ENCODE data around the gene SUGP1. TPM values are rescaled to one million over a fixed set of nuclear protein-coding genes. Genes with fewer than 3 reads are reported as not detected.

Gene SUGP1
- total and polyA plus RNA-seq, 10 donors, result 29.3 to 63.1 (median 52.5) TPM

DNA sequence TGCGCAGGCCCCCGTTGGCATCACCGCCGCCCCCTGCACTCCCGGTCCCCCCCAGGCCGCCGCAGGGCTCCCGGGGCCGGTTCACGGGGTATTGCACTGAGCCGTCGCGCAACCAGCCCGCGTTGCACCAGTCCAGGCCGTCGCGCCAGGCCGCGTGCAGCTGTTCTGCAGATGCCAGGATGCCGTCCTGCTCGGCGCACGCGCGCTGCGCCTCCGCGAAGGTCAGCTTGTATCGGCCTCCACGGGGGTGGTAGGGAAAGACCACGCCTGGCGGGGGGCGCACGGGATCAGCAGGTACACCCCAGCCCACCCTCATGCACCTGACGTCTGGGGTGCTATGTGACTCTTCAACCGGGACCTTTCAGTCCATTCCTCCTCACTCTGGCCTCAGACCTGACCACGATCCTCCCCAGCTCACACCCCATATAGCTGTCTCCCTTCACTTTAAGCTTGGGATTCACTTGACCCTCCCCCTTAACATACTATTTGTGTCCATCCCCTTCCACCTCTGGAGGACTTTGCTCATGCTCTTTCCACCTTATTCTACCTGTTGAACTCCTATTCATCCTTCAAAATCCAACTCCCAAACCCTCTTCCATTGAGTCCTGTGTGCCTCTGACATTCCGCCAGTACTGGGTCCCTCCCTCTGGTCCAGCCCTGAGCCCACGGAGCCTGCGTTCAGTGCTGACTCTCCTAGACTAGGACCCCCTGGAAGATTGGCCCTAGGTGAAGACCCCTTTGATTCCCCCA is 61.5 kb downstream of the SUGP1 start:
- H3K9me3 ChIP-seq, result peaks cover 0 to 8% (median 0%) of the 10 kb centered on the region in 8 donors
- DNase-seq, result no peak
- WGBS, 5 donors, result 86 to 95% (median 91%) methylated on average over 25 to 41 of the region's 41 CpGs
- peaks cover 0 to 15% (median 11%) of the 10 kb centered on the region in 6 donors for H3K4me1 ChIP-seq
- TF ChIP-seq, protein P1, sequence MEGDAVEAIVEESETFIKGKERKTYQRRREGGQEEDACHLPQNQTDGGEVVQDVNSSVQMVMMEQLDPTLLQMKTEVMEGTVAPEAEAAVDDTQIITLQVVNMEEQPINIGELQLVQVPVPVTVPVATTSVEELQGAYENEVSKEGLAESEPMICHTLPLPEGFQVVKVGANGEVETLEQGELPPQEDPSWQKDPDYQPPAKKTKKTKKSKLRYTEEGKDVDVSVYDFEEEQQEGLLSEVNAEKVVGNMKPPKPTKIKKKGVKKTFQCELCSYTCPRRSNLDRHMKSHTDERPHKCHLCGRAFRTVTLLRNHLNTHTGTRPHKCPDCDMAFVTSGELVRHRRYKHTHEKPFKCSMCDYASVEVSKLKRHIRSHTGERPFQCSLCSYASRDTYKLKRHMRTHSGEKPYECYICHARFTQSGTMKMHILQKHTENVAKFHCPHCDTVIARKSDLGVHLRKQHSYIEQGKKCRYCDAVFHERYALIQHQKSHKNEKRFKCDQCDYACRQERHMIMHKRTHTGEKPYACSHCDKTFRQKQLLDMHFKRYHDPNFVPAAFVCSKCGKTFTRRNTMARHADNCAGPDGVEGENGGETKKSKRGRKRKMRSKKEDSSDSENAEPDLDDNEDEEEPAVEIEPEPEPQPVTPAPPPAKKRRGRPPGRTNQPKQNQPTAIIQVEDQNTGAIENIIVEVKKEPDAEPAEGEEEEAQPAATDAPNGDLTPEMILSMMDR (IDR thresholded peaks at IDR 0.05 in 8 of 11, conservative IDR thresholded peaks at IDR 0.05 in 3 of 11), result no peak
- TF ChIP-seq POLR2AphosphoS5 (IDR thresholded peaks at IDR 0.05) (no peak), POLR2A (IDR thresholded peaks at IDR 0.05) (no peak)
- no peaks in the 10 kb centered on the region for H3K36me3 ChIP-seq
- intact Hi-C loops (cut with DNase I; ENCODE audit: low total_unique reads), result no loop called here
- peaks cover 0 to 93% (median 45%) of the 10 kb centered on the region in 7 donors for H3K27me3 ChIP-seq (replicated peaks in 1 of 7)
- no peak overlapping the region for H3K4me3 ChIP-seq
- no peak overlapping the region for H3K27ac ChIP-seq

DNA sequence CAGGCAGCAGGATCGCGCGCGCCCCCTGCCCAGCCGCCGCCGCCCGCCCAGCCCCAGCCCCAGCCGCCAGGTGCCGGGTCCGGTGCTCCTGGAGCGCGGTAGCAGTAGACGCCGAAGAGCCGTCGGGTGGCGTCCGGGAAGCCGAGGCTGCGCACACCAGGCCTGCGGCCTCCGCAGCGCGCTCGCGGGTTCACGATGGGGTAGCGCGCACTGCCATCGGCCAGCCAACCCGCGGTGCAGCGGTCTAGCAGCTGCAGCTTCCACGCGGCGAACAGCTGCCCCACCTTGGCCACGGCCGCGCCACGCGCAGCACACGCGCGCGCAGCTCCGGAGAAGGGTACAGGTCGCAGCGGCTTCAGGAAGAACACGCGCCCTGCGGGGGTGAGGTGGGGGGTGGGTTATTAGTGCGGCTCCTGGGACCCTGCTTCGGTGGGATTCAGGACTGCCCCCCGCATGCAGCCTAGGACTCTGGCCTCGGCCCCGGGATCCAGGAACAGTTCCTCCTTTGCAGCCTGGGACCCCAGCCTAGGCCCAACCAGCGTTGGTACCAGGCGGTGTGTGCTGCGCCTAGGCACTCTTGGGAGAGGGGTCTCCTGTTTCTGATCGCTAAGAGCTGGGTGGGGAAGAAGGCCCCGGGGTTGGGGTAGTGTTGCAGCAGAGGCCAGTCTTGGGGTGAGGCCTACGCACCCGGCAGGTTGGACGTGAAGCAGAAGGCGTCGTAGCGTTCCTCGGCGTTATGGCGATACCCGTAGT is 62.3 kb downstream of the SUGP1 start:
- intact Hi-C loops (cut with DNase I; ENCODE audit: low total_unique reads), result no loop called here
- Histone ChIP-seq H3K4me3 (no peak overlapping the region), H3K36me3 (no peaks in the 10 kb centered on the region), H3K4me1 (peaks cover 0 to 15% (median 11%) of the 10 kb centered on the region in 6 donors), H3K27ac (no peak overlapping the region), H3K9me3 (peaks cover 0 to 8% (median 0%) of the 10 kb centered on the region in 8 donors), H3K27me3 (replicated peaks in 1 of 7) (peaks cover 0 to 93% (median 41%) of the 10 kb centered on the region in 7 donors)
- no peak for DNase-seq
- WGBS, 5 donors, result 75 to 91% (median 78%) methylated on average over 49 to 72 of the region's 72 CpGs
- TF ChIP-seq, protein P1 (IDR thresholded peaks at IDR 0.05 in 8 of 11, conservative IDR thresholded peaks at IDR 0.05 in 3 of 11), result no peak
- no peak for TF ChIP-seq POLR2A (IDR thresholded peaks at IDR 0.05)
- TF ChIP-seq POLR2AphosphoS5 (IDR thresholded peaks at IDR 0.05), result no peak

DNA sequence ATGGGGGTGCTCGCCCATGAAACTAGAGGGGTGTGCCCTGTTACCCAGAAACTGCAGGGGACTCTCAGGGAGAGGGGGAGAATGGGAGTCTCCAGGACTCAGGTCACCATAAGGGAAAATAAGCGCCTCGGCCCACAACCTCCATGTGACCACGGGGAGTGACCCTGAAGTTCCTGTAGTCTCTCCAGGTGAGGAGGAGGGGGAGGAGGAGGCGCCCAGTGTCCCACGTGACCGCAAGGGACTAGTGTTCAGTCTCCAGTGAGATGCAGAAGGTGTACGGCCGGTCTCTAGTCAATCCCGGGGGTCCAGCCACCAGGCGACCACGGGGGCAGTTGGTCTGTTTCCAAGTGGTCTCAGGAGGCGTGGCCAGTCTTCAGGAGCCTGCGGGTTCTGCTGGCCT is 63.2 kb downstream of the SUGP1 start:
- intact Hi-C loops (cut with DNase I; ENCODE audit: low total_unique reads), result no loop called here
- H3K27me3 ChIP-seq (replicated peaks in 1 of 7), result peaks cover 0 to 93% (median 34%) of the 10 kb centered on the region in 7 donors
- H3K9me3 ChIP-seq, result peaks cover 0 to 8% (median 0%) of the 10 kb centered on the region in 8 donors
- H3K36me3 ChIP-seq, result no peaks in the 10 kb centered on the region
- TF ChIP-seq POLR2AphosphoS5 (IDR thresholded peaks at IDR 0.05) (no peak), POLR2A (IDR thresholded peaks at IDR 0.05) (no peak)
- TF ChIP-seq, protein P1 (IDR thresholded peaks at IDR 0.05 in 8 of 11, conservative IDR thresholded peaks at IDR 0.05 in 3 of 11), result no peak
- H3K4me3 ChIP-seq, result no peak overlapping the region
- H3K4me1 ChIP-seq, result peaks cover 0 to 15% (median 9%) of the 10 kb centered on the region in 6 donors
- 61 to 75% (median 73%) methylated on average over 7 to 14 of the region's 14 CpGs for WGBS, 5 donors
- H3K27ac ChIP-seq, result no peak overlapping the region
- DNase-seq, result no peak
